Endothelial cell of umbilical vein (primary cell): ENCODE measurements around the gene DHRS1. TPM values are rescaled to one million over a fixed set of nuclear protein-coding genes. Genes with fewer than 3 reads are reported as not detected.

ENCODE experiments used
- BruUV-seq: library from RNA; stranded (reverse); fragments of 400-500 nt; replicated peaks from 2 replicates; lab custom pipeline; 2021; lab: Mats Ljungman, UMichigan
- CTCF ChIA-PET: fragments of 300-600, 350-600 bp; sonication (Branson Sonifier 250); formaldehyde crosslinking; loops from one replicate; lab custom pipeline; 2021; ENCODE audit warnings: antibody characterized with exemption, inconsistent platforms; lab: Charles Lee
- POLR2A ChIA-PET: fragments of 300-600, 350-600 bp; sonication (Branson Sonifier 250); formaldehyde crosslinking; loops from one replicate; lab custom pipeline; 2021; ENCODE audit warnings: antibody characterized with exemption, inconsistent platforms; lab: Charles Lee
- DNase-seq: peaks from one replicate; pipeline ENCODE4 v3.0.0-alpha.2; 2011; ENCODE audit warnings: low read depth, low spot score
- FAIRE-seq: peaks from 2 replicates; lab custom pipeline; 2011; peaks lifted over from hg19 to GRCh38; lab: Jason Lieb, UNC
- H2AFZ ChIP-seq: 2 replicates; pipeline ENCODE4 v1.6.0; 2012; ENCODE audit warnings: low read depth, low read length, control low read depth, inconsistent platforms
- H3K27ac ChIP-seq: 2 replicates; pipeline ENCODE4 v1.5.1; 2011; ENCODE audit warnings: low read depth, mild to moderate bottlenecking, control low read depth, low read length, moderate library complexity; ENCODE audit not compliant: insufficient read depth
- H3K27me3 ChIP-seq, 2 experiments: 2 replicates each; pipeline versions ENCODE4 v1.6.0 to v1.6.1; 2011; ENCODE audit warnings: low read length in 2 of 2, mixed read lengths in 1 of 2; ENCODE audit not compliant: control insufficient read depth in 2 of 2, insufficient read depth in 2 of 2
- H3K36me3 ChIP-seq, 2 experiments: 2 replicates in 1 of 2; 3 replicates in 1 of 2; pipeline ENCODE4 v1.5.1; 2011; ENCODE audit warnings: low read length in 2 of 2, mild to moderate bottlenecking in 1 of 2, moderate library complexity in 1 of 2; ENCODE audit not compliant: control insufficient read depth in 2 of 2, insufficient read depth in 2 of 2; ENCODE audit errors: extremely low read depth in 1 of 2
- H3K4me1 ChIP-seq: 3 replicates; pipeline ENCODE4 v1.5.1; 2011; ENCODE audit warnings: mild to moderate bottlenecking, low read length; ENCODE audit not compliant: control insufficient read depth, insufficient read depth; ENCODE audit errors: extremely low read depth
- H3K4me2 ChIP-seq: 2 replicates; pipeline ENCODE4 v1.6.1; 2011; ENCODE audit warnings: low read length, control low read depth, mixed read lengths; ENCODE audit not compliant: insufficient read depth
- H3K4me3 ChIP-seq, 3 experiments: fragments of 200-600 bp in 1 of 3; sonication (generic), shearing (Covaris generic) in 1 of 3; replicated peaks in 1 of 3; 2 replicates each; pipeline ENCODE4 v1.5.1; 2011 to 2016; ENCODE audit warnings: control low read depth in 3 of 3, low read length in 3 of 3, mild to moderate bottlenecking in 2 of 3, inconsistent platforms in 1 of 3, low read depth in 1 of 3, moderate library complexity in 1 of 3; ENCODE audit not compliant: insufficient read depth in 1 of 3
- H3K79me2 ChIP-seq: 2 replicates; pipeline ENCODE4 v1.6.0; 2012; ENCODE audit warnings: low read length, inconsistent platforms; ENCODE audit not compliant: control insufficient read depth, insufficient read depth
- H3K9ac ChIP-seq: replicated peaks from 2 replicates; pipeline ENCODE3; 2011; ENCODE audit warnings: low read length, control low read depth; ENCODE audit not compliant: insufficient read depth; ENCODE audit errors: extremely low read depth
- H3K9me1 ChIP-seq: replicated peaks from 3 replicates; pipeline ENCODE4 v1.6.0; 2011; ENCODE audit warnings: mild to moderate bottlenecking, low read length; ENCODE audit not compliant: control insufficient read depth, insufficient read depth; ENCODE audit errors: extremely low read depth
- H3K9me3 ChIP-seq: replicated peaks from 2 replicates; pipeline ENCODE4 v1.5.1; 2012; ENCODE audit warnings: low read length, inconsistent platforms; ENCODE audit not compliant: control insufficient read depth, insufficient read depth
- H4K20me1 ChIP-seq: replicated peaks from 2 replicates; pipeline ENCODE3; 2011; ENCODE audit warnings: mild to moderate bottlenecking, low read length; ENCODE audit not compliant: control insufficient read depth, insufficient read depth; ENCODE audit errors: extremely low read depth
- FOS ChIP-seq: IDR thresholded peaks from 2 replicates; pipeline ENCODE4 v1.6.1; 2011; ENCODE audit warnings: mild to moderate bottlenecking, low read length, moderate library complexity, borderline replicate concordance; ENCODE audit not compliant: insufficient read depth
- GATA2 ChIP-seq: IDR thresholded peaks from 2 replicates; pipeline ENCODE4 v1.7.0; 2011; ENCODE audit warnings: low read depth, mild to moderate bottlenecking, moderate library complexity, mixed read lengths, low read length; ENCODE audit not compliant: insufficient read length, insufficient read depth
- MYC ChIP-seq: IDR thresholded peaks from one replicate; pipeline ENCODE4 v1.6.1; 2011; ENCODE audit warnings: mild to moderate bottlenecking, low read depth, low read length
- dilution Hi-C: fragments of 300-500 bp; cut with MboI; formaldehyde crosslinking; loops from one replicate; pipeline ENCODE4 v1.15.0; 2019; ENCODE audit warnings: low sequenced_read_pairs; ENCODE audit not compliant: extremely low pct_ligation_motif_present
- intact Hi-C: fragments of 100-400 bp; cut with micrococcal nuclease; formaldehyde crosslinking; loops from one replicate; pipeline ENCODE4 v1.10.0; 2022
- polyA plus RNA-seq, 4 experiments: library from polyadenylated mRNA; depleted of rRNA in 3 of 4; stranded (reverse) in 3 of 4; unstranded in 1 of 4; fragments of >200 nt; gene quantifications; 2 replicates each; pipeline versions ENCODE4 v1.2.1 to v1.2.3, GENCODE V29; 2011 to 2012; ENCODE audit warnings: missing spikeins in 1 of 4
- total RNA-seq: library from RNA; stranded (reverse); gene quantifications from 2 replicates; pipeline ENCODE4 v1.2.3, GENCODE V29; 2021
- TF ChIP-seq, protein P1 (sequence below), 2 donors: IDR thresholded peaks; 1 replicate in 1 of 2; 2 replicates in 1 of 2; pipeline ENCODE4 v1.5.1; 2011; ENCODE audit warnings: low read length in 2 of 2, mild to moderate bottlenecking in 2 of 2, moderate library complexity in 2 of 2, control low read depth in 1 of 2, inconsistent platforms in 1 of 2, low read depth in 1 of 2; ENCODE audit not compliant: insufficient read depth in 1 of 2; ENCODE audit errors: extremely low read depth in 1 of 2

DHRS1 gene
- total and polyA plus RNA-seq, 2 donors (not counting 3 experiments of a cell fraction or from before 2014, with no cell fraction given): 18.0 to 69.5 TPM

DNA sequence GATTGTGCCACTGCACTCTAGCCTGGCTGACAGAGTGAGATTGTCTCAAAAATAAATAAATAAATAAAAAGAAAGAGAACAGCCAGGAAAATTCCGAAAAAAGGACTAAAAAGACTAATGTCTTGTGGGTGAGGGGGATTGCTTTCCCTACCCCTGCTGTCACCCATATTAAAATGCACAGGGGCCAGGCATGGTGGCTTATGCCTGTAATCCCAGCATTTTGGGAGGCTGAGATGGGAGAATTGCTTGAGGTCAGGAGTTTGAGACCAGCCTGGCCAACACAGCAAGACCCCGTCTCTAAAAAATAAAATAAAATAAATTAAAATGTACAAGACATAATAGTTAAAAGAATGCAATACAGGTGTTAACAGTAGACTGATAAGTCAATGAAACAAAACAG, 6.1 kb downstream of the DHRS1 start:
- H3K4me1 ChIP-seq: peaks cover 8% of the 10 kb centered on the region
- H3K9ac ChIP-seq: no peak overlapping the region
- ChIA-PET POLR2A (no interaction called here), CTCF (interaction anchor here (0.9 to 1.9 kb wide), 4 partner anchors 11 to 112 kb away, joined by 3 to 13 read pairs (median 4); partner anchors contain the start of gene TINF2)
- H3K4me2 ChIP-seq: no peak overlapping the region
- no TSS peak for BruUV-seq
- H3K4me3 ChIP-seq: no peak overlapping the region
- no peaks in the 10 kb centered on the region for H3K9me3 ChIP-seq
- no peaks in the 10 kb centered on the region for H3K9me1 ChIP-seq
- TF ChIP-seq GATA2: no peak
- no peak for TF ChIP-seq MYC
- TF ChIP-seq, protein P1, sequence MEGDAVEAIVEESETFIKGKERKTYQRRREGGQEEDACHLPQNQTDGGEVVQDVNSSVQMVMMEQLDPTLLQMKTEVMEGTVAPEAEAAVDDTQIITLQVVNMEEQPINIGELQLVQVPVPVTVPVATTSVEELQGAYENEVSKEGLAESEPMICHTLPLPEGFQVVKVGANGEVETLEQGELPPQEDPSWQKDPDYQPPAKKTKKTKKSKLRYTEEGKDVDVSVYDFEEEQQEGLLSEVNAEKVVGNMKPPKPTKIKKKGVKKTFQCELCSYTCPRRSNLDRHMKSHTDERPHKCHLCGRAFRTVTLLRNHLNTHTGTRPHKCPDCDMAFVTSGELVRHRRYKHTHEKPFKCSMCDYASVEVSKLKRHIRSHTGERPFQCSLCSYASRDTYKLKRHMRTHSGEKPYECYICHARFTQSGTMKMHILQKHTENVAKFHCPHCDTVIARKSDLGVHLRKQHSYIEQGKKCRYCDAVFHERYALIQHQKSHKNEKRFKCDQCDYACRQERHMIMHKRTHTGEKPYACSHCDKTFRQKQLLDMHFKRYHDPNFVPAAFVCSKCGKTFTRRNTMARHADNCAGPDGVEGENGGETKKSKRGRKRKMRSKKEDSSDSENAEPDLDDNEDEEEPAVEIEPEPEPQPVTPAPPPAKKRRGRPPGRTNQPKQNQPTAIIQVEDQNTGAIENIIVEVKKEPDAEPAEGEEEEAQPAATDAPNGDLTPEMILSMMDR (IDR thresholded peaks at IDR 0.05; ENCODE audit: extremely low read depth in 1 of 2, insufficient read depth in 1 of 2, low read depth in 1 of 2, low read length in 2 of 2): no peak
- TF ChIP-seq FOS: no peak
- no peaks in the 10 kb centered on the region for H3K79me2 ChIP-seq
- H3K27me3 ChIP-seq: no peaks in the 10 kb centered on the region
- dilution Hi-C loops (no loop called here), intact Hi-C loops (no loop called here)
- no peak for DNase-seq
- H4K20me1 ChIP-seq: no peaks in the 10 kb centered on the region
- peaks cover 5 to 19% of the 10 kb centered on the region in 2 experiments for H3K36me3 ChIP-seq
- no peak for FAIRE-seq
- H3K27ac ChIP-seq: no peak overlapping the region
- H2AFZ ChIP-seq: no peak overlapping the region
